NCI-H226 (cell line): ENCODE results near the gene SLC17A9.
A peak's percentile ranks its signal among the peaks of the same experiment; 100 is the strongest.

Source experiments
- DNase-seq: peaks from one replicate; pipeline ENCODE4 v3.0.0-alpha.2; 2015

The SLC17A9 gene

GRCh38 chr20:63006540-63007359, 54.2 kb downstream of the SLC17A9 start, which contains the start of gene BHLHE23:
TSS of gene BHLHE23 (minus strand) at chr20:63006964. CDS start at chr20:63006774, 190 bp downstream.
- DNase-seq = no peak

GRCh38 chr20:63007360-63007645, 54.8 kb downstream of the SLC17A9 start:
- DNase-seq = no peak

GRCh38 chr20:63007646-63008488, 55.4 kb downstream of the SLC17A9 start:
- DNase-seq = no peak

GRCh38 chr20:63008541-63009044, 56.1 kb downstream of the SLC17A9 start:
- DNase-seq = no peak

GRCh38 chr20:63009045-63009961, 56.8 kb downstream of the SLC17A9 start:
- DNase-seq = peak; percentile 44

GRCh38 chr20:63009988-63010769, 57.7 kb downstream of the SLC17A9 start:
- peak; percentile 35 for DNase-seq

GRCh38 chr20:63011798-63012197, 59.3 kb downstream of the SLC17A9 start:
- DNase-seq = no peak

GRCh38 chr20:63013207-63013606, 60.7 kb downstream of the SLC17A9 start:
- no peak for DNase-seq

- DNase-seq = no peak
Observed at GRCh38 chr20:63014287-63014686, 61.8 kb downstream of the SLC17A9 start.

- DNase-seq = no peak
Observed at GRCh38 chr20:63014710-63015109, 62.2 kb downstream of the SLC17A9 start.

GRCh38 chr20:63015147-63015661, 62.7 kb downstream of the SLC17A9 start:
- DNase-seq = no peak

GRCh38 chr20:63015662-63016361, 63.3 kb downstream of the SLC17A9 start:
- no peak for DNase-seq

GRCh38 chr20:63016514-63017075, 64.1 kb downstream of the SLC17A9 start:
- no peak for DNase-seq

GRCh38 chr20:63017076-63017825, 64.7 kb downstream of the SLC17A9 start:
- no peak for DNase-seq

GRCh38 chr20:63017826-63018411, 65.4 kb downstream of the SLC17A9 start:
- DNase-seq = no peak
